Mucosa of stomach (tissue), 1 donor: ENCODE measurements around the gene NPC1.

Source experiments
- H3K27me3 ChIP-seq: one replicate; pipeline ENCODE4 v1.7.0; 2013; ENCODE audit warnings: mild to moderate bottlenecking, low read length; ENCODE audit not compliant: control insufficient read depth, insufficient read depth
- H3K36me3 ChIP-seq: one replicate; pipeline ENCODE4 v1.7.0; 2013; ENCODE audit warnings: low read length; ENCODE audit not compliant: control insufficient read depth, insufficient read depth
- H3K4me1 ChIP-seq: one replicate; pipeline ENCODE4 v1.7.0; 2013; ENCODE audit warnings: mild to moderate bottlenecking, low read length; ENCODE audit not compliant: control insufficient read depth, insufficient read depth
- H3K4me3 ChIP-seq: one replicate; pipeline ENCODE4 v1.7.0; 2013; ENCODE audit warnings: low read length
- H3K9ac ChIP-seq: one replicate; pipeline ENCODE4 v1.7.0; 2013; ENCODE audit warnings: mild to moderate bottlenecking, low read length, moderate library complexity
- H3K9me3 ChIP-seq: one replicate; pipeline ENCODE4 v1.7.0; 2013; ENCODE audit warnings: mild to moderate bottlenecking, low read length, moderate library complexity; ENCODE audit not compliant: control insufficient read depth
- donor health status: Pancreatic carcinoma.

NPC1 gene

GRCh38 chr18:23586249-23587196, at the start of gene NPC1:
NPC1 (minus strand) TSS chr18:23586506; CDS start chr18:23586343, 163 bp downstream.
- Histone ChIP-seq H3K27me3 (no peaks in the 10 kb centered on the region), H3K4me1 (peaks cover 12% of the 10 kb centered on the region), H3K36me3 (no peaks in the 10 kb centered on the region), H3K4me3 (peak within 1 kb of the TSS; percentile 49), H3K9me3 (no peaks in the 10 kb centered on the region), H3K9ac (peak within 1 kb of the TSS; percentile 98)

GRCh38 chr18:23636071-23636399, 49.7 kb upstream of the NPC1 start:
- H3K4me1 ChIP-seq, result peaks cover 21% of the 10 kb centered on the region
- H3K36me3 ChIP-seq, result no peaks in the 10 kb centered on the region
- H3K27me3 ChIP-seq, result no peaks in the 10 kb centered on the region
- no peaks in the 10 kb centered on the region for H3K9me3 ChIP-seq
- H3K9ac ChIP-seq, result no peak overlapping the region
- H3K4me3 ChIP-seq, result no peak overlapping the region

- no peaks in the 10 kb centered on the region for H3K9me3 ChIP-seq
- H3K9ac ChIP-seq, result no peak overlapping the region
- H3K36me3 ChIP-seq, result no peaks in the 10 kb centered on the region
- H3K4me1 ChIP-seq, result peaks cover 21% of the 10 kb centered on the region
- H3K4me3 ChIP-seq, result no peak overlapping the region
- no peaks in the 10 kb centered on the region for H3K27me3 ChIP-seq
These were observed 49.2 kb upstream of the NPC1 start for GRCh38 chr18:23635283-23636070.

GRCh38 chr18:23634692-23635091, 48.4 kb upstream of the NPC1 start:
- Histone ChIP-seq H3K36me3 (no peaks in the 10 kb centered on the region), H3K9me3 (no peaks in the 10 kb centered on the region), H3K4me1 (peaks cover 26% of the 10 kb centered on the region), H3K4me3 (no peak overlapping the region), H3K9ac (no peak overlapping the region), H3K27me3 (no peaks in the 10 kb centered on the region)

- Histone ChIP-seq H3K4me1 (peaks cover 47% of the 10 kb centered on the region), H3K9ac (no peak overlapping the region), H3K4me3 (no peak overlapping the region), H3K9me3 (no peaks in the 10 kb centered on the region), H3K27me3 (no peaks in the 10 kb centered on the region), H3K36me3 (no peaks in the 10 kb centered on the region)
These were observed 46.3 kb upstream of the NPC1 start for GRCh38 chr18:23632615-23633014.

GRCh38 chr18:23631746-23632145, 45.4 kb upstream of the NPC1 start:
- Histone ChIP-seq H3K27me3 (no peaks in the 10 kb centered on the region), H3K36me3 (no peaks in the 10 kb centered on the region), H3K4me1 (peaks cover 54% of the 10 kb centered on the region), H3K9ac (no peak overlapping the region), H3K9me3 (no peaks in the 10 kb centered on the region), H3K4me3 (no peak overlapping the region)

- Histone ChIP-seq H3K9me3 (no peaks in the 10 kb centered on the region), H3K27me3 (no peaks in the 10 kb centered on the region), H3K9ac (no peak overlapping the region), H3K36me3 (no peaks in the 10 kb centered on the region), H3K4me3 (no peak overlapping the region), H3K4me1 (peaks cover 57% of the 10 kb centered on the region)
These were observed 45.0 kb upstream of the NPC1 start for GRCh38 chr18:23631312-23631711.

- no peaks in the 10 kb centered on the region for H3K36me3 ChIP-seq
- no peak overlapping the region for H3K4me3 ChIP-seq
- no peaks in the 10 kb centered on the region for H3K27me3 ChIP-seq
- H3K9ac ChIP-seq, result no peak overlapping the region
- H3K9me3 ChIP-seq, result no peaks in the 10 kb centered on the region
- peaks cover 46% of the 10 kb centered on the region for H3K4me1 ChIP-seq
These were observed 43.2 kb upstream of the NPC1 start for GRCh38 chr18:23629444-23629946.

GRCh38 chr18:23627970-23628369, 41.7 kb upstream of the NPC1 start:
- Histone ChIP-seq H3K4me1 (peaks cover 46% of the 10 kb centered on the region), H3K9me3 (no peaks in the 10 kb centered on the region), H3K9ac (no peak overlapping the region), H3K36me3 (no peaks in the 10 kb centered on the region), H3K4me3 (no peak overlapping the region), H3K27me3 (no peaks in the 10 kb centered on the region)

- no peak overlapping the region for H3K4me3 ChIP-seq
- no peaks in the 10 kb centered on the region for H3K36me3 ChIP-seq
- H3K9me3 ChIP-seq, result no peaks in the 10 kb centered on the region
- no peak overlapping the region for H3K9ac ChIP-seq
- H3K27me3 ChIP-seq, result no peaks in the 10 kb centered on the region
- peaks cover 43% of the 10 kb centered on the region for H3K4me1 ChIP-seq
These were observed 41.0 kb upstream of the NPC1 start for GRCh38 chr18:23627321-23627720.

GRCh38 chr18:23626451-23627279, 40.4 kb upstream of the NPC1 start:
- Histone ChIP-seq H3K27me3 (no peaks in the 10 kb centered on the region), H3K36me3 (no peaks in the 10 kb centered on the region), H3K4me3 (no peak overlapping the region), H3K9ac (no peak overlapping the region), H3K9me3 (no peaks in the 10 kb centered on the region), H3K4me1 (peaks cover 40% of the 10 kb centered on the region)
